HG02885 (cell line): ENCODE measurements around the gene C14orf132.

Experiments used
- ATAC-seq: cut with Tn5 transposase; IDR thresholded peaks from one replicate; pipeline ENCODE4 v1.9.1; 2021; ENCODE audit warnings: mild to moderate bottlenecking; ENCODE audit not compliant: unreplicated experiment, poor library complexity

C14orf132 gene

GRCh38 chr14:96038558-96038919, 623 bp upstream of the C14orf132 start:
- ATAC-seq = no peak

GRCh38 chr14:96039633-96040311, 610 bp downstream of the C14orf132 start:
- peak; percentile 11 for ATAC-seq

GRCh38 chr14:96040828-96041371, 1.7 kb downstream of the C14orf132 start:
- ATAC-seq = no peak

DNA sequence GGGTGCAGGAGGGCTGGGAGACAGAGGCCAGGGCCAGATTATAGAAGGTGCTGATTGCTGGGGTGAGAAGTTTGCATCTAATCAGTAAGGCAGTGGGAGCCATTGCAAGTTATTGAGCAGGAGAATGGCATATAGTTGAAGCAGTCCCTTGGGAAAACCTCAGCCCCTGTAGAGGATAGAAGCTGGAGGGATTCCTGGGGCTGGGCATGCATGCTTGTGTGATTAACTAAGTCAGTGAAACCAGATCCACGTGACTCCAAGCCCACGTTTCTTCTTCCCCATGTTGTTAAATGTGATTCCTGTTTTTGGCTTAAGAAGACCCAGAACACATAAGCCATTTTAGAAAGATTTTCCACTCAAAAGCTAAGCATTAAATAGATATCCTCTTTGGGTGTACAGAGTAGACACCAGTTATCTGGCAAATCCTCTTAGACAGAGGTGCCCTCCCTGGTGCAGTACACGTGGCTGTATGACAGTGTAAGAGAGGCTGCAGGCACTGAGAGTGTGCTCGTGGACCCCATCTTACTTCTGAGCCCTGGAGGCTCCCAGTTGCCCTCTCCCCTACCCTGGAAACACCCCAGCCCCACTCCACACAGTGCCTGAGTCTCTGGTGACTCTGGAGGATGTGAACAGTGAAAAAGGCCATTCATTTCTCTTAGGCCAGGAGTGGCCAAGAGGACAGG, 3.2 kb downstream of the C14orf132 start:
- ATAC-seq = no peak

DNA sequence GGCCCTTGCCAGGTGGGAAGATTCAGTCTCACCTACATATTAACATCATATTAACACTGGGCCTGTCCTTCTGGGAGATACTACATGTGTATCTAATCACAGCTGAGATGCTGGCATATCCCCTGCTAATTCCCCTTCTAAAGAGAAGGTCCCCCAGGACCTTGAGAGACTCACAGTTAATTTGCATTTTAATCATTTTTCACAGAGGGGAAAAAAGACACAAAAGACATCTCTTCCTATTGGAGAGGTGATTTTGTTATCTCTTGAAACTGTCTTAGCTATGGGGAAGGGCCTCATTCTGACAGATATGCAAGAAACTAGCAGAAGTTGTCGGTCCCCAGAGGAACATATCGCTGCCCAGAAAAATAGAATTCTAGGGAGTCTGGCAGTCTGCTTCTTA, 7.5 kb downstream of the C14orf132 start:
- ATAC-seq = no peak

DNA sequence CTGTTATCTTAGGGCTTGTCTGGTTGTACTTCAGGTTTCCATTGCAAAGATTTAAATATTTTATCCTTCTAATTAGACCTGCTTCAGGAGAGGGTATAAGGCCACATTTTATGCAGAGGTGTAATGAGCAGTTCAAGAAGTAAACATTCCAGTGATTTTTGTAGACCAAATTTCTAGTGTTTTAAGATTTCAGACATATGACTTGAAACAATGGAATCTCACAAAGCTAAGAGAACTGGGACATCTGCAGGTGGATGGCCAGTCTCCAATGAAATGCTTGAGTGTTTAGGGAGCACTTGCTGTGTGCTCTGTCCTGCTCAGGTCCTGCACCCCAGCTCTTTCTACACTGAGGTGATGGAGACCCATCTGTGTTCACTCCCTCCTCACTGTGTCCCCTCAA, 7.9 kb downstream of the C14orf132 start:
- ATAC-seq = no peak

- ATAC-seq = no peak
Measured at GRCh38 chr14:96049932-96050331, 10.8 kb downstream of the C14orf132 start.

- ATAC-seq = no peak
Measured at GRCh38 chr14:96050482-96050881, 11.3 kb downstream of the C14orf132 start.

DNA sequence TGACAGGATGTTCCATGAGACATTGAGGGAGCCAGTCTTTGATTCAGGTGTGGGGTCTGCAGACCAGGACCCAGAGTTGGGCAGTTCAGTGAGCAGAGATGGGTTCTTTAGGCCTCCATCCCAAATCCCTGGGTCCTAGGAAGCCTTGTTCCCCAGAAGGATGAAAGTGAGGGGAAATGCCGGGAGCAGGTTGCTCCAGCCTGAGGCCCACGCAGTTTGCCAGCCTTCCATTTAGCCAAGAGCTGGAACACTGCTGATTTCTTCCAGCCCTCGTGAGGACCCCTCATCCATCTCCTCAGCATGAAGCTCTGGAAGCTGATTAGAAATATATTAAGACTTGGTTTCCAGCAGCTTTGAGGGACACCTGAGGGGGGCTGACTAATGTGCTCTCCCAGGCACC, 12.1 kb downstream of the C14orf132 start:
- ATAC-seq = no peak

- no peak for ATAC-seq
Measured at GRCh38 chr14:96051642-96052540, 12.7 kb downstream of the C14orf132 start.

DNA sequence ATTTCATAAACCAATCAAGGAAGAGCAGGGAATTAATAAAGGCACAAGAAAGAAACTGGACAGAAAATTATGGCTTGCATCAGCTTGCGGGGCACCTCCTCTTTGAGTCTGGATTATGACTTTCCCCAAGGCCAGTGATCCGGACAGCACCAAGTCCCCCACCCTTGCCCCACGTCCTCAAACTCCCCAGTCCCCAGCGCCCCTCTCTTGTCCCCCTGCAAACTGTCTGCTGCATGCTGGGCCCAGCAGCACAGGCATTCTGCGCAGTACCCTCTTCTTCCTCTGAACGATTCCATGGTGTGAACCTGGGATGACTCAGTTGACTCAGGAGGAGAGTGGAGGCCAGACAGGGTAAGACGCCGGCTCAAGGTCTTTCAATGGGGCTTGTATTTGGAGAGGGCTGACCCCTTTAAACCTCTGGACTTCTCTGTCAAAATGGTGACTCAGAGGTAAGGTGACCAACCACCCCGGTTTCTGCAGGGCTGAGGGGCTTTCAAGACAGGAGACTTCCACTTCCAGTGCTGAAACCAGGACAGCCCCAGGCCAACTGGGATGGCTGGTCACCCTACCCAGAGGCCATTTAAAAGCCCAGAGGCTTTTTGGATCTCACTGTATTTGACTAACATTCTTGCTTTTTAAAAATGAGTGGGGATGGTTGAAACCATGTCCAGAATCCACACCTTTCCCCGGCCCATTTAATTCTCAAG, 13.5 kb downstream of the C14orf132 start:
- no peak for ATAC-seq

- ATAC-seq = no peak
Measured at GRCh38 chr14:96053248-96053599, 14.1 kb downstream of the C14orf132 start.

- no peak for ATAC-seq
Measured at GRCh38 chr14:96053600-96054381, 14.6 kb downstream of the C14orf132 start.

DNA sequence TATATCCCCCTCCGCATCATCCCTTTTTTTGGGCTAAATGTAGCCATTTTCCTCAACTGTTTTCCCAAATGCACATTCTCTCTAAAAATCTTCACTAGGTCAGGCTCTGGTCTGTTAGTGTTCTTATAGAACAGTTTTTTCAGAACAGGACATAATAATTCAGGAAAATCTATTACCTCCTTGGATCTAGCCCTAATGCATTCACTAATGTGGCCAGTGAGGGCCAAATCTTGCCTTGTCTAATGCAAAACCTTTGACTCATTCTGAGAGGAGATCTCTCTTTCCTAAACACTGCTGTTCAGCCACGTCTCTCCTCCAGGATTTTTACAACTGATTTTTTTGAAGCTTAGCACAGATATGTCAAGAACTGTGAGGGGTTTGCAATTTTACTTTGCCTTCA, 15.5 kb downstream of the C14orf132 start:
- no peak for ATAC-seq

- no peak for ATAC-seq
Measured at GRCh38 chr14:96055065-96055752, 16.0 kb downstream of the C14orf132 start.

- ATAC-seq = no peak
Measured at GRCh38 chr14:96055753-96056508, 16.8 kb downstream of the C14orf132 start.

GRCh38 chr14:96056509-96057422, 17.6 kb downstream of the C14orf132 start:
- ATAC-seq = no peak
